Stimulated activated naive CD8-positive, alpha-beta T cell treated with anti-CD3 and anti-CD28 coated beads, Interleukin-15, Interleukin-2, amounts not matched to agents 100 U/mL and 50 U/mL, for 24 hours (primary cell): ENCODE results near the gene IFFO2.

Source experiments
- ATAC-seq: fragments of 150-1000 bp; cut with Tn5 transposase; one replicate; pipeline ENCODE4 v1.10.0; 2021
- DNase-seq: peaks from one replicate; pipeline ENCODE4 v3.0.0; 2021

Gene IFFO2

GRCh38 chr1:18956193-18957135, at the start of gene IFFO2:
TSS of gene IFFO2 (minus strand) at chr1:18956676. CDS start at chr1:18956332, 344 bp downstream.
- ATAC-seq (peak; percentile 76), DNase-seq (peak; percentile 100)

- ATAC-seq (no peak), DNase-seq (no peak)
Measured at GRCh38 chr1:19006000-19006399, 49.5 kb upstream of the IFFO2 start.

GRCh38 chr1:19003371-19004290, 47.2 kb upstream of the IFFO2 start:
- peak; percentile 75 for ATAC-seq
- no peak for DNase-seq

DNA sequence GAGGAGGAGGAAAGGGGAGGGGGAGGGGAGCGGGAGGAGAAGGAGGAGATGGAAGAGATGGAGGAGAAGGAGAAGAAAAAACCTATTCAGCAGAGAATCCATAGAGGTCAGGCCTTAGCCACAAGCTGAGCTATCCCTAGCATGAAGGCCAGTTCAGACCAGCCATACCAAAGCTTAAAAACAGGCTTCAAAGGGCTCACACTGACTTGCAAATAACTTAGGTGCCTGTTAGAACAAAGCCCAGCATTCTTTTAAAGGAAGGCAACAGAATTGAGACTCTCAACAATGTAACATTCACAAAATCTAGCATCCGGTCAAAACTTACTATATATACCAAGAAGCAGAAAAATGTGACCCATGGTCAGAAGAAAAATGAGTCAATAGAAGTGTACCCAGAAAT, 43.6 kb upstream of the IFFO2 start:
- ATAC-seq (no peak), DNase-seq (no peak)

DNA sequence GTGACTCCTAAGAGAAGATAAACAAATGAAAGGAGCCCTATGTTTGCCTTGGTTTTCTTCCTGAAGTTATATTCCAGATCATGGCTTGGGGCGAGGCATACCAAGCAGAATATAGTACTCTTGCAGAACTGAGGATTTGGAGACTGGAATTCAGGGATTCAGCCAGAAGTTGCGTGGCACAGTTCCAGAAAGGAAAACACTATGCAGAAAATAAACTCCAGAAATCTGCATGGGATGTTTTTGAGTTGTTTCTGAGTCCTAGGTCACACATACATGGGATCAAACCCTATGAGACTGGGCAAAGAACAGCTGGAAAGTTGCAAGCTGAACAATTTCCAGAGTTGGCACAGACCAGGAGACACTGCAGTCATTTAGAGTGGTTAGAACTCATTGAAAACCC, 42.9 kb upstream of the IFFO2 start:
- DNase-seq (no peak), ATAC-seq (no peak)

DNA sequence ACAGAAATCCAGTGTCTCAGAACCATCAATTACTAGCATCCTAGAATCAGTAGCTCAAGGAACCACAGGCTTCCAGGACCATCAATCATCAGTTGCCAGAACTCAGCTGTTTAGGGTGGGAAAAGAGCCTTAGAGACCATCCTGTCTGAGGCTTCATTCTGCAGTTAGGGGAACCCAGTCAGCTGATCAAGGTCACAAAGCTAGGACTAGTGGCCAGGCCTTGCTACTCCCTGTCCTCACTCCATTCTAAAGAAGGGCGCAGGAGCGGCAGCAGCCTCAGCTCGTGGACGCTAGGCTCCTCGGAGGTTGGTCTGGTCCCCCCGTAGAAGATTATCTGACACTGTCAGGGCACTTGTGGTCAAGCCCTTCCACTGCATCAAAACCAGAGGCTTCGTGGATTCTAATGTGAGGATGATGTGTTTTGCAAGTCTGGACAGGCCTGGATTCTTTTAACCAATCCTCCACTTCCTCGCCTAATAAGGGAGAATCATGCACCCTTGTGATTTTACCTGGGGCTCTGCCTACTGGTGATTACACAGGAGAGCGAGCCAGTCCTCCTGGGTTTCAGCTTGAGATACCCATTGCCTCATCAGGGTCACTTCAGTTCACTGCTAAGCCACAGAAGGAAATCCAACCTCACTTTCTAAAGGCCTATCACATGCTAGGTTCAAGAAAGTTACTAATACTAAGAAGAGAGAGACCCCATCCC, 41.7 kb upstream of the IFFO2 start:
- ATAC-seq (no peak), DNase-seq (no peak)

DNA sequence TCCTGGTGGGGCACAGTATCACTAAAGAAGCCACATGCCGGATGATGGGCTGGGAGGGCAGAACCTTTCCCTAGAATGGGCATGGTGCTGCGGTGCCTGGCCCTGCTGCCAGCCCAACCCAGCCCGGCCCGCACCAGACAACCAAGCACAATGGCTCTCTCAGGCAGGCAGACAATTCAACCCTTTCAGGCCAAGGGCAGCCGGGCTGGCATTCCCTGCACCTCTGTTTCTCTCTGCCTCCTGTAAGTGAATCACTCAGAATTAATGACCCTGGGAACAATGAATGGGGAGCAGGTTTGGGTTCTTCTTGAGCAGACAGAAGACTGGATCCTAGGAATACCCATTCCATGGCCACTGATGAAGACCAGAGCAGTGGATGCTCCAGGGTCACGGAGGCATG, 41.0 kb upstream of the IFFO2 start:
- ATAC-seq = no peak

GRCh38 chr1:18996548-18997177, 40.2 kb upstream of the IFFO2 start:
- DNase-seq (no peak), ATAC-seq (no peak)

More for the DNA sequence above, 41.0 kb upstream of the IFFO2 start:
- DNase-seq = no peak

GRCh38 chr1:18994381-18994780, 37.9 kb upstream of the IFFO2 start:
- no peak for ATAC-seq
- no peak for DNase-seq

GRCh38 chr1:18992646-18993045, 36.2 kb upstream of the IFFO2 start:
- ATAC-seq (no peak), DNase-seq (no peak)

GRCh38 chr1:18991585-18991984, 35.1 kb upstream of the IFFO2 start:
- no peak for DNase-seq
- no peak for ATAC-seq

DNA sequence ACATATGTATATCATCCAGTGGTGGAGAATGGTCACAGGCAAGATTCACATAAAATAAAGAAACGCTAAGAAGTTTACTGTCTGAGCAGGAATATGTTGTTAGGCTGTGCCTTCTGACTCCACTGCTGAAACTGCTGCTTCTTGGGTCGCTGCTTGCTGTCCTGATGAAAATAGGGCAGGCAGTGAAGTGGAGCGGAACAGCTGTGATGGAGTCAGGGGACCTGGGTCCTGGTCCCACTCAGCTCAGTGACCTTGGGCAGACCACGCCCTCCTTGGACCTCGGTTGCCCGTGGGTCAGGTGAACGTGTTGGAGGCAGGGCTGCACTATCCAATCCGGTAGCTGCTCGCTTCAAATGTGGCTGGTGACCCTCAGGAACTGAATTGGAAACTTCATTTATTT, 33.4 kb upstream of the IFFO2 start:
- DNase-seq (no peak), ATAC-seq (no peak)

- DNase-seq (no peak), ATAC-seq (no peak)
Measured at GRCh38 chr1:18989176-18989799, 32.8 kb upstream of the IFFO2 start.

GRCh38 chr1:18981242-18981641, 24.8 kb upstream of the IFFO2 start:
- no peak for ATAC-seq
- no peak for DNase-seq

DNA sequence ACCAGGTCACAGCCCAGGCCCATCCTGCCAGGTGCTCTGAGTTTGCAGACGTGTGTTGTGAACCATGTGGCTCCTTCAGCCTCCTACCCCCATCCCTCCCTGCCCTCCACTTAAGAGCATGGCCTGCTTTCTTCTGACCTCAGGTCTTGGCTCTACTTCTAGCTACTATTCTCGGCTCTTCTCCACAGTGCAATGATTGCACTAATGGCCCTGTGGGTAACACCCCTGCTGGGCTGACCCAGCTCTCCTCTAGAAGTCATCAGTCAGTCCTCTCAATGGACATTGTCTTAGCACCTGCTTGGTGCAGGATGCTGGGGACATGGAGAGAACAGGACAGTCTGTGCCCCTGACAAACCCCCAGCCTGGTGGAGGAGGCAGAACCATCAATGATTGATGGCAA, 22.2 kb upstream of the IFFO2 start:
- no peak for ATAC-seq

GRCh38 chr1:18977428-18977827, 21.0 kb upstream of the IFFO2 start:
- ATAC-seq (no peak), DNase-seq (no peak)

More for the DNA sequence above, 22.2 kb upstream of the IFFO2 start:
- DNase-seq = no peak

DNA sequence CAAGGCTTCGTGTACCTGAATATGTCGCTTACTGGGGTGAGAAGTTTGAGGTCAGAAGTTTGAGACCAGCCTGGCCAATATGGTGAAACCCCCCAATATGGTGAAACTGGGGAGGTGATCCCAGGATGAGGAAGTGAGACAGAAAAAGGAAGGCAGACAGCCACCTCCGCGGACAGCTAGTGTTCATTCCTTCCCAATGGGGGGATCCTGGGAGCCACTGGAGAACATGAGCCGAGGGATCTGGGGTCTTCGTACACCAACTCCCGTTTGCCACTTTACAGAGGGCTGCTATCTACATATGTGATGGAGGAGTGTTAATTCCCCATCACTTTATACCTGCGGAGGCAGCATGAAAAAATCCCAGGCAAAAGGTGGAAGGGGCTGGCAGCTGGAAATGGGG, 19.6 kb upstream of the IFFO2 start:
- no peak for ATAC-seq
- no peak for DNase-seq

- no peak for ATAC-seq
- no peak for DNase-seq
Measured at GRCh38 chr1:18974606-18975005, 18.1 kb upstream of the IFFO2 start.

DNA sequence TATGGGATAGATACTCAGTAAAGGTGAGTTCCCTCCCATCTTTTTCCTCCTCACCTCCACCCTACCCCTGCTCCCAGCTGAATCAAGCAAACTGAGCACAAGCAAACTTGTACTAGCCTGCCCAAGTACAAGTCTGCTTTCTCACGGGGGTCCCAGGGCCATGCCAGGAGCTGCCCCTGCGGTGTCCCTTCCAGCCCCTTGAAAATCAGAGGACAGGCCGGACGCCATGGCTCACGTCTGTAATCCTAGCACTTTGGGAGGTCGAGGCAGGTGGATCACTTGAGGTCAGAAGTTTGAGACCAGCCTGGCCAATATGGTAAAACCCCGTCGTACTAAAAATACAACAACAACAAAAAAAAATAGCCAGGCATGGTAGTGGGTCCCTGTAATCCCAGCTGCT, 17.5 kb upstream of the IFFO2 start:
- DNase-seq (no peak), ATAC-seq (no peak)

GRCh38 chr1:18973446-18973955, 17.0 kb upstream of the IFFO2 start:
- ATAC-seq (no peak), DNase-seq (no peak)

DNA sequence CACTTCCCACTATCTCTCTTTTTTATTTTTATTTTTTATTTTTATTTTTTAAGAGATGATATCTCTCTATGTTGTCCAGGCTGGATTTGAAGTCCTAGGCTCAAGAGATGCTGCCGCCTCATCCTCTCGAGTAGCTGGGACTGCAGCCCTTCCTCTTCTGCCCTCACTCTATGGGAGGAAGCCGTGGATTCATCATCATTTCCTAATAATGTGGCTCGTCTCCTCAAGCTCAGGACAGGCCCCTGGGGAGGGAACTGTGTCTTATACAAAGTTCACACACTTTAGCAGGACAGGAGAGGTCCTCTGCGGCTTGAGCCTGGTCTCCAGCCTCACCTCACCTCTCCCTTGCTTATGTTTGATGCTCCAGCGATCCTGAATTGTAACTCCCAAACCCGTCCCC, 16.5 kb upstream of the IFFO2 start:
- DNase-seq (no peak), ATAC-seq (no peak)
